ENCODE measurements around the gene LHFPL6.

GRCh38 chr13:39563470-39563735 is 39.6 kb downstream of the LHFPL6 start:
- TF ChIP-seq, protein P1, sequence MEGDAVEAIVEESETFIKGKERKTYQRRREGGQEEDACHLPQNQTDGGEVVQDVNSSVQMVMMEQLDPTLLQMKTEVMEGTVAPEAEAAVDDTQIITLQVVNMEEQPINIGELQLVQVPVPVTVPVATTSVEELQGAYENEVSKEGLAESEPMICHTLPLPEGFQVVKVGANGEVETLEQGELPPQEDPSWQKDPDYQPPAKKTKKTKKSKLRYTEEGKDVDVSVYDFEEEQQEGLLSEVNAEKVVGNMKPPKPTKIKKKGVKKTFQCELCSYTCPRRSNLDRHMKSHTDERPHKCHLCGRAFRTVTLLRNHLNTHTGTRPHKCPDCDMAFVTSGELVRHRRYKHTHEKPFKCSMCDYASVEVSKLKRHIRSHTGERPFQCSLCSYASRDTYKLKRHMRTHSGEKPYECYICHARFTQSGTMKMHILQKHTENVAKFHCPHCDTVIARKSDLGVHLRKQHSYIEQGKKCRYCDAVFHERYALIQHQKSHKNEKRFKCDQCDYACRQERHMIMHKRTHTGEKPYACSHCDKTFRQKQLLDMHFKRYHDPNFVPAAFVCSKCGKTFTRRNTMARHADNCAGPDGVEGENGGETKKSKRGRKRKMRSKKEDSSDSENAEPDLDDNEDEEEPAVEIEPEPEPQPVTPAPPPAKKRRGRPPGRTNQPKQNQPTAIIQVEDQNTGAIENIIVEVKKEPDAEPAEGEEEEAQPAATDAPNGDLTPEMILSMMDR (IDR thresholded peaks at IDR 0.05): no peak
- TF ChIP-seq POLR2AphosphoS5 (IDR thresholded peaks at IDR 0.05) (no peak), POLR2A (IDR thresholded peaks at IDR 0.05) (no peak)

All from prostate gland (tissue), 2 donors.